ENCODE results near the gene WDPCP. TPM values are rescaled to one million over a fixed set of nuclear protein-coding genes. Genes with fewer than 3 reads are reported as not detected.

WDPCP gene
- total RNA-seq, 4 donors from 2014 or later = 2.6 to 15.5 (median 10.9) TPM

GRCh38 chr2:63399156-63399555, 189.1 kb downstream of the WDPCP start:
- intact Hi-C loops (cut with DNase I; ENCODE audit: low total_unique reads) = no loop called here
- Histone ChIP-seq H3K36me3 (no peaks in the 10 kb centered on the region), H3K4me1 (no peaks in the 10 kb centered on the region), H3K27me3 (no peaks in the 10 kb centered on the region), H3K27ac (no peak overlapping the region), H3K9me3 (no peaks in the 10 kb centered on the region), H3K4me3 (no peak overlapping the region)
- DNase-seq = no peak
- in situ Hi-C loops (cut with MboI; ENCODE audit: low pct_ligation_motif_present in 1 of 4, low pct_unique_long_range_greater_than_20kb in 1 of 4, low sequenced_read_pairs in 3 of 4) = no loop called here
- TF ChIP-seq POLR2AphosphoS5 (IDR thresholded peaks at IDR 0.05) (no peak), EP300 (IDR thresholded peaks at IDR 0.05; ENCODE audit: low read depth) (no peak), CTCF (IDR thresholded peaks at IDR 0.05) (no peak), POLR2A (IDR thresholded peaks at IDR 0.05) (no peak)

GRCh38 chr2:63379451-63379850, 208.8 kb downstream of the WDPCP start:
- H3K4me3 ChIP-seq = no peak overlapping the region
- no peaks in the 10 kb centered on the region for H3K27me3 ChIP-seq
- intact Hi-C loops (cut with DNase I; ENCODE audit: low total_unique reads) (no loop called here), in situ Hi-C loops (cut with MboI; ENCODE audit: low pct_ligation_motif_present in 1 of 4, low pct_unique_long_range_greater_than_20kb in 1 of 4, low sequenced_read_pairs in 3 of 4) (no loop called here)
- H3K9me3 ChIP-seq = no peaks in the 10 kb centered on the region
- 90 to 94% methylated on average over 4 of the region's 4 CpGs for WGBS, 2 donors (ENCODE audit: low coverage in 1 of 2)
- H3K27ac ChIP-seq = no peak overlapping the region
- H3K4me1 ChIP-seq = no peaks in the 10 kb centered on the region
- DNase-seq = no peak
- TF ChIP-seq CTCF (IDR thresholded peaks at IDR 0.05) (no peak), EP300 (IDR thresholded peaks at IDR 0.05; ENCODE audit: low read depth) (no peak), POLR2AphosphoS5 (IDR thresholded peaks at IDR 0.05) (no peak), POLR2A (IDR thresholded peaks at IDR 0.05) (no peak)
- H3K36me3 ChIP-seq = no peaks in the 10 kb centered on the region

GRCh38 chr2:63378589-63378988, 209.7 kb downstream of the WDPCP start:
- intact Hi-C loops (cut with DNase I; ENCODE audit: low total_unique reads) = no loop called here
- TF ChIP-seq POLR2A (IDR thresholded peaks at IDR 0.05) = no peak
- no peak for TF ChIP-seq CTCF (IDR thresholded peaks at IDR 0.05)
- TF ChIP-seq EP300 (IDR thresholded peaks at IDR 0.05; ENCODE audit: low read depth) = no peak

GRCh38 chr2:63374341-63374740, 213.9 kb downstream of the WDPCP start:
- no peak for DNase-seq
- WGBS, 2 donors (ENCODE audit: low coverage in 1 of 2) = 92 to 94% methylated on average over 2 of the region's 2 CpGs
- no peaks in the 10 kb centered on the region for H3K4me1 ChIP-seq
- intact Hi-C loops (cut with DNase I; ENCODE audit: low total_unique reads) = no loop called here
- no peak overlapping the region for H3K27ac ChIP-seq
- H3K9me3 ChIP-seq = peaks cover 0 to 6% of the 10 kb centered on the region in 2 donors
- H3K36me3 ChIP-seq = no peaks in the 10 kb centered on the region
- H3K27me3 ChIP-seq = no peaks in the 10 kb centered on the region
- in situ Hi-C loops (cut with MboI; ENCODE audit: low pct_ligation_motif_present in 1 of 4, low pct_unique_long_range_greater_than_20kb in 1 of 4, low sequenced_read_pairs in 3 of 4) = no loop called here
- no peak for TF ChIP-seq EP300 (IDR thresholded peaks at IDR 0.05; ENCODE audit: low read depth)
- TF ChIP-seq POLR2A (IDR thresholded peaks at IDR 0.05) = no peak
- TF ChIP-seq CTCF (IDR thresholded peaks at IDR 0.05) = no peak
- TF ChIP-seq POLR2AphosphoS5 (IDR thresholded peaks at IDR 0.05) = no peak
- H3K4me3 ChIP-seq = no peak overlapping the region

More at GRCh38 chr2:63378589-63378988, 209.7 kb downstream of the WDPCP start:
- Histone ChIP-seq H3K9me3 (no peaks in the 10 kb centered on the region), H3K27ac (no peak overlapping the region), H3K4me3 (no peak overlapping the region), H3K36me3 (no peaks in the 10 kb centered on the region), H3K4me1 (no peaks in the 10 kb centered on the region), H3K27me3 (no peaks in the 10 kb centered on the region)
- in situ Hi-C loops (cut with MboI; ENCODE audit: low pct_ligation_motif_present in 1 of 4, low pct_unique_long_range_greater_than_20kb in 1 of 4, low sequenced_read_pairs in 3 of 4) = no loop called here
- DNase-seq = no peak
- WGBS, 2 donors (ENCODE audit: low coverage in 1 of 2) = 63 to 71% methylated on average over 1 of the region's 1 CpG
